Neural cell (in vitro differentiated cells): ENCODE data around the gene ZDHHC21. TPM values are rescaled to one million over a fixed set of nuclear protein-coding genes. Genes with fewer than 3 reads are reported as not detected.

Experiments used
- H2AFZ ChIP-seq: fragments of 200-600, 300-800 bp; sonication (generic), shearing (Covaris generic); 2 replicates; pipeline ENCODE4 v1.6.0; 2014; ENCODE audit warnings: low read depth, mild to moderate bottlenecking, antibody characterized with exemption, low read length, moderate library complexity
- H3F3A ChIP-seq: fragments of 200-600 bp; shearing (Covaris generic); 2 replicates; pipeline ENCODE4 v1.6.1; 2016; ENCODE audit warnings: mild to moderate bottlenecking, moderate library complexity, mixed read lengths, antibody characterized with exemption, low read length; ENCODE audit not compliant: insufficient read depth, poor library complexity, severe bottlenecking
- H3K27ac ChIP-seq: fragments of 200-600, 300-800 bp; sonication (generic), shearing (Covaris generic); 2 replicates; pipeline ENCODE4 v1.5.1; 2014; ENCODE audit warnings: mild to moderate bottlenecking, low read length, moderate library complexity
- H3K27me3 ChIP-seq: fragments of 300-800, 200-600 bp; sonication (generic), shearing (Covaris generic); 2 replicates; pipeline ENCODE4 v1.6.0; 2014; ENCODE audit warnings: mild to moderate bottlenecking, low read depth, low read length, moderate library complexity; ENCODE audit not compliant: insufficient read depth
- H3K36me3 ChIP-seq: fragments of 300-800, 200-600 bp; sonication (generic), shearing (Covaris generic); 2 replicates; pipeline ENCODE4 v1.5.1; 2014; ENCODE audit warnings: mild to moderate bottlenecking, antibody characterized with exemption, low read length, moderate library complexity; ENCODE audit not compliant: insufficient read depth
- H3K4me2 ChIP-seq: fragments of 300-800, 200-600 bp; sonication (generic), shearing (Covaris generic); 2 replicates; pipeline ENCODE4 v1.6.0; 2014; ENCODE audit warnings: mild to moderate bottlenecking, low read length
- H3K4me3 ChIP-seq: fragments of 300-800, 200-600 bp; sonication (generic), shearing (Covaris generic); 2 replicates; pipeline ENCODE4 v1.5.1; 2014; ENCODE audit warnings: mild to moderate bottlenecking, low read length, moderate library complexity
- H3K79me2 ChIP-seq: fragments of 200-600 bp; shearing (Covaris generic); replicated peaks from 2 replicates; pipeline ENCODE4 v1.6.0; 2014; ENCODE audit warnings: mild to moderate bottlenecking, low read length, moderate library complexity; ENCODE audit not compliant: insufficient read depth
- H3K9ac ChIP-seq: fragments of 300-800, 200-600 bp; sonication (generic), shearing (Covaris generic); 2 replicates; pipeline ENCODE4 v1.6.1; 2016; ENCODE audit warnings: mild to moderate bottlenecking, low read length, mixed read lengths
- H3K9me2 ChIP-seq: fragments of 200-600 bp; shearing (Covaris generic); 2 replicates; pipeline ENCODE4 v1.6.1; 2016; ENCODE audit warnings: mild to moderate bottlenecking, low read length, mixed read lengths; ENCODE audit not compliant: insufficient read depth
- H3K9me3 ChIP-seq: fragments of 200-600, 300-800 bp; sonication (generic), shearing (Covaris generic); 2 replicates; pipeline ENCODE4 v1.6.1; 2016; ENCODE audit warnings: mild to moderate bottlenecking, mixed run types, low read length, moderate library complexity, mixed read lengths
- H4K20me1 ChIP-seq: fragments of 200-600 bp; shearing (Covaris generic); 2 replicates; pipeline ENCODE4 v1.6.1; 2016; ENCODE audit warnings: mild to moderate bottlenecking, mixed run types; ENCODE audit not compliant: insufficient read depth
- CTCF ChIP-seq: fragments of 450-650 bp; IDR thresholded peaks from 2 replicates; pipeline ENCODE4 v1.5.1; 2014; ENCODE audit warnings: antibody characterized with exemption, mild to moderate bottlenecking, moderate library complexity; ENCODE audit not compliant: poor library complexity, severe bottlenecking
- EP300 ChIP-seq: fragments of 450-650 bp; conservative IDR thresholded peaks from 2 replicates; pipeline ENCODE4 v1.6.1; 2014; ENCODE audit warnings: antibody characterized with exemption, mild to moderate bottlenecking, moderate library complexity; ENCODE audit not compliant: poor library complexity, severe bottlenecking
- EZH2 ChIP-seq: fragments of 200-600, 300-800 bp; shearing (Covaris generic), sonication (generic); IDR thresholded peaks from 2 replicates; pipeline ENCODE4 v1.6.1; 2014; ENCODE audit warnings: antibody characterized with exemption, low read length, borderline replicate concordance, mild to moderate bottlenecking; ENCODE audit not compliant: insufficient read depth, poor library complexity, severe bottlenecking
- MXI1 ChIP-seq: fragments of 450-650 bp; conservative IDR thresholded peaks from 2 replicates; pipeline ENCODE4 v1.6.1; 2014; ENCODE audit warnings: antibody characterized with exemption, mild to moderate bottlenecking; ENCODE audit not compliant: poor library complexity, severe bottlenecking
- POLR2AphosphoS5 ChIP-seq: IDR thresholded peaks from 2 replicates; pipeline ENCODE4 v1.6.1; 2012
- RAD21 ChIP-seq: fragments of 450-650 bp; conservative IDR thresholded peaks from 2 replicates; pipeline ENCODE4 v1.6.1; 2014; ENCODE audit warnings: antibody characterized with exemption, mild to moderate bottlenecking, moderate library complexity
- REST ChIP-seq: IDR thresholded peaks from 2 replicates; pipeline ENCODE4 v1.6.1; 2012; ENCODE audit warnings: borderline replicate concordance
- SMC3 ChIP-seq: fragments of 450-650 bp; conservative IDR thresholded peaks from 2 replicates; pipeline ENCODE4 v1.6.1; 2014; ENCODE audit warnings: antibody characterized with exemption, mild to moderate bottlenecking, moderate library complexity; ENCODE audit not compliant: poor library complexity
- TAF1 ChIP-seq: IDR thresholded peaks from 2 replicates; pipeline ENCODE4 v1.6.1; 2012; ENCODE audit warnings: low read depth
- polyA plus RNA-seq: library from polyadenylated mRNA; depleted of rRNA; stranded (reverse); fragments of >200 nt; gene quantifications from 2 replicates; pipeline ENCODE4 v1.2.3, GENCODE V29; 2014

The ZDHHC21 gene
- polyA plus RNA-seq, 1 donor from 2014 or later, result 19.8 TPM

GRCh38 chr9:14597171-14597799 lies 95.9 kb downstream of the ZDHHC21 start:
- Histone ChIP-seq H3K9me3 (peaks cover 8% of the 10 kb centered on the region), H2AFZ (no peak overlapping the region), H3K79me2 (no peaks in the 10 kb centered on the region), H3K4me3 (no peak overlapping the region), H3K27ac (no peak overlapping the region), H3K9me2 (no peaks in the 10 kb centered on the region), H4K20me1 (no peaks in the 10 kb centered on the region), H3K36me3 (no peaks in the 10 kb centered on the region), H3K9ac (no peak overlapping the region), H3K27me3 (no peaks in the 10 kb centered on the region), H3F3A (no peaks in the 10 kb centered on the region), H3K4me2 (no peak overlapping the region)
- TF ChIP-seq EZH2, result no peak

- Histone ChIP-seq H4K20me1 (no peaks in the 10 kb centered on the region), H3K9me3 (peaks cover 8% of the 10 kb centered on the region), H2AFZ (no peak overlapping the region), H3K4me3 (no peak overlapping the region), H3K9ac (no peak overlapping the region), H3F3A (no peaks in the 10 kb centered on the region), H3K9me2 (no peaks in the 10 kb centered on the region), H3K27ac (no peak overlapping the region), H3K36me3 (no peaks in the 10 kb centered on the region), H3K79me2 (no peaks in the 10 kb centered on the region), H3K27me3 (no peaks in the 10 kb centered on the region), H3K4me2 (no peak overlapping the region)
- TF ChIP-seq REST (no peak), RAD21 (no peak), TAF1 (no peak), EZH2 (no peak), POLR2AphosphoS5 (no peak), MXI1 (no peak), CTCF (no peak), SMC3 (no peak), EP300 (no peak)
These were observed 99.8 kb downstream of the ZDHHC21 start for GRCh38 chr9:14593406-14593805.
